HUES64 (cell line): Measurements from ENCODE around the gene FLOT1.
"Not testable (repeated sequence)": the region's sequence is repeated elsewhere in the genome, so short reads cannot be mapped to it uniquely, and the experiment has no call there.

Experiments used
- H3K27ac ChIP-seq: 2 replicates; pipeline ENCODE4 v1.7.0; 2013; ENCODE audit warnings: low read depth, low read length, inconsistent platforms
- H3K27me3 ChIP-seq: 2 replicates; pipeline ENCODE4 v1.6.1; 2013; ENCODE audit warnings: mild to moderate bottlenecking, low read length; ENCODE audit not compliant: insufficient read depth
- H3K36me3 ChIP-seq: 2 replicates; pipeline ENCODE4 v1.6.1; 2013; ENCODE audit warnings: mild to moderate bottlenecking, low read length; ENCODE audit not compliant: insufficient read depth
- H3K4me1 ChIP-seq: 2 replicates; pipeline ENCODE4 v1.6.1; 2013; ENCODE audit warnings: mild to moderate bottlenecking, low read length, moderate library complexity; ENCODE audit not compliant: insufficient read depth
- H3K4me3 ChIP-seq: 2 replicates; pipeline ENCODE4 v1.5.1; 2013; ENCODE audit warnings: mild to moderate bottlenecking, low read length, moderate library complexity
- H3K9ac ChIP-seq: 2 replicates; pipeline ENCODE4 v1.6.1; 2013; ENCODE audit warnings: mild to moderate bottlenecking, low read depth, low read length
- H3K9me3 ChIP-seq: 2 replicates; pipeline ENCODE4 v1.6.1; 2013; ENCODE audit warnings: low read depth, low read length; ENCODE audit not compliant: insufficient read depth
- WGBS: fragments of 150-250, 120-280 bp; methylation state at CpG from one replicate; pipeline ENCODE4 v1.1.7; 2013; ENCODE audit warnings: missing lambda C conversion rate; 5-methylcytosine and 5-hydroxymethylcytosine counted together

FLOT1 gene

GRCh38 chr6:30757261-30757904 lies 14.9 kb upstream of the FLOT1 start:
- H3K27ac ChIP-seq = no peak overlapping the region
- 82% methylated on average over 1 of the region's 1 CpG for WGBS
- H3K9ac ChIP-seq = no peak overlapping the region
- H3K36me3 ChIP-seq = no peaks in the 10 kb centered on the region
- H3K4me3 ChIP-seq = no peak overlapping the region
- H3K9me3 ChIP-seq = no peaks in the 10 kb centered on the region
- no peaks in the 10 kb centered on the region for H3K27me3 ChIP-seq
- peaks cover 13% of the 10 kb centered on the region; the same call in 1 of the 2 replicates for H3K4me1 ChIP-seq

GRCh38 chr6:30756405-30757003 lies 14.0 kb upstream of the FLOT1 start:
- H3K4me3 ChIP-seq, H3K9ac ChIP-seq, H3K27me3 ChIP-seq, H3K27ac ChIP-seq, H3K36me3 ChIP-seq, H3K9me3 ChIP-seq: not testable (repeated sequence)
- peaks cover 10% of the 10 kb centered on the region; the same call in 1 of the 2 replicates for H3K4me1 ChIP-seq
- WGBS = 89% methylated on average over 7 of the region's 7 CpGs

DNA sequence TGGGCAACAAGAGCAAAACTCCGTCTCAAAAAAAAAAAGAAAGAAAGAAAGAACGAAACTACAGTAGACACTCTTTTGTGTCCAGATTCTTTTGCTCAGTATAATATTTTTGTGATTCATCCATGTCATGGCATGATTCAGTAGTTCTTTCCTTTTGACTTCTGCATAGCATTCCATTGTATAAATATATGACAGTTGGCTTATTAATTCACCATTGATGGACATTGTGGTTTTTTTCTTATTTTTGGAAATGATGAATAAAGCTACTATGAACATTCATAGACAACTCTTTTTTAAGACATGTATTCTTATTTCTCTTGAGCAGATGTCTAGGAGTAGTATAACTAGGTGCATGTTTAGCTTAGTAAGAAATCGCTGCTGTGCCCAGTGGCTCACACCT lies 12.1 kb upstream of the FLOT1 start:
- Histone ChIP-seq H3K27ac (no peak overlapping the region), H3K4me3 (no peak overlapping the region), H3K9me3 (no peaks in the 10 kb centered on the region), H3K27me3 (no peaks in the 10 kb centered on the region), H3K9ac (no peak overlapping the region), H3K36me3 (no peaks in the 10 kb centered on the region), H3K4me1 (peaks cover 7% of the 10 kb centered on the region; the same call in 1 of the 2 replicates)
- WGBS = 83% methylated on average over 3 of the region's 3 CpGs

- Histone ChIP-seq H3K9me3 (no peaks in the 10 kb centered on the region), H3K9ac (no peak overlapping the region), H3K27me3 (no peaks in the 10 kb centered on the region), H3K36me3 (no peaks in the 10 kb centered on the region), H3K4me3 (no peak overlapping the region), H3K27ac (no peak overlapping the region), H3K4me1 (peaks cover 4% of the 10 kb centered on the region; the same call in 1 of the 2 replicates)
- 82% methylated on average over 12 of the region's 12 CpGs for WGBS
Measured at GRCh38 chr6:30752157-30752927, 9.9 kb upstream of the FLOT1 start.

- no peak overlapping the region for H3K4me3 ChIP-seq
- peaks cover 4% of the 10 kb centered on the region; the same call in 1 of the 2 replicates for H3K4me1 ChIP-seq
- H3K27me3 ChIP-seq = no peaks in the 10 kb centered on the region
- no peaks in the 10 kb centered on the region for H3K9me3 ChIP-seq
- no peaks in the 10 kb centered on the region for H3K36me3 ChIP-seq
- H3K27ac ChIP-seq = no peak overlapping the region
- H3K9ac ChIP-seq = no peak overlapping the region
Measured at GRCh38 chr6:30750379-30750668, 7.8 kb upstream of the FLOT1 start.

GRCh38 chr6:30749554-30750378 lies 7.3 kb upstream of the FLOT1 start:
- 92% methylated on average over 12 of the region's 12 CpGs for WGBS
- no peak overlapping the region for H3K9ac ChIP-seq
- H3K27me3 ChIP-seq = no peaks in the 10 kb centered on the region
- no peak overlapping the region for H3K4me3 ChIP-seq
- H3K27ac ChIP-seq = no peak overlapping the region
- peaks cover 9% of the 10 kb centered on the region for H3K4me1 ChIP-seq
- H3K9me3 ChIP-seq = no peaks in the 10 kb centered on the region
- H3K36me3 ChIP-seq = no peaks in the 10 kb centered on the region

- Histone ChIP-seq H3K9ac (no peak overlapping the region), H3K36me3 (no peaks in the 10 kb centered on the region), H3K27me3 (no peaks in the 10 kb centered on the region), H3K9me3 (no peaks in the 10 kb centered on the region), H3K27ac (no peak overlapping the region), H3K4me3 (no peak overlapping the region), H3K4me1 (peaks cover 10% of the 10 kb centered on the region)
- 77% methylated on average over 8 of the region's 8 CpGs for WGBS
Measured at GRCh38 chr6:30748851-30749540, 6.5 kb upstream of the FLOT1 start.

GRCh38 chr6:30747902-30748769 lies 5.6 kb upstream of the FLOT1 start:
- Histone ChIP-seq H3K4me1 (peaks cover 10% of the 10 kb centered on the region), H3K27ac (no peak overlapping the region), H3K9me3 (no peaks in the 10 kb centered on the region), H3K4me3 (no peak overlapping the region), H3K36me3 (no peaks in the 10 kb centered on the region), H3K9ac (no peak overlapping the region), H3K27me3 (peaks cover 4% of the 10 kb centered on the region; the same call in 1 of the 2 replicates)
- 91% methylated on average over 6 of the region's 6 CpGs for WGBS

GRCh38 chr6:30747300-30747687 lies 4.8 kb upstream of the FLOT1 start:
- H3K4me1 ChIP-seq = peaks cover 10% of the 10 kb centered on the region
- H3K9me3 ChIP-seq = no peaks in the 10 kb centered on the region
- no peak overlapping the region for H3K9ac ChIP-seq
- no peaks in the 10 kb centered on the region for H3K36me3 ChIP-seq
- no peak overlapping the region for H3K4me3 ChIP-seq
- 94% methylated on average over 1 of the region's 1 CpG for WGBS
- H3K27me3 ChIP-seq = peaks cover 4% of the 10 kb centered on the region; the same call in 1 of the 2 replicates
- H3K27ac ChIP-seq = no peak overlapping the region
